NAMALWA (cell line): ENCODE measurements around the gene NUDT22.

ENCODE experiments used
- DNase-seq: peaks from one replicate; pipeline ENCODE4 v3.0.0-alpha.2; 2015; ENCODE audit warnings: low spot score

Gene NUDT22

DNA sequence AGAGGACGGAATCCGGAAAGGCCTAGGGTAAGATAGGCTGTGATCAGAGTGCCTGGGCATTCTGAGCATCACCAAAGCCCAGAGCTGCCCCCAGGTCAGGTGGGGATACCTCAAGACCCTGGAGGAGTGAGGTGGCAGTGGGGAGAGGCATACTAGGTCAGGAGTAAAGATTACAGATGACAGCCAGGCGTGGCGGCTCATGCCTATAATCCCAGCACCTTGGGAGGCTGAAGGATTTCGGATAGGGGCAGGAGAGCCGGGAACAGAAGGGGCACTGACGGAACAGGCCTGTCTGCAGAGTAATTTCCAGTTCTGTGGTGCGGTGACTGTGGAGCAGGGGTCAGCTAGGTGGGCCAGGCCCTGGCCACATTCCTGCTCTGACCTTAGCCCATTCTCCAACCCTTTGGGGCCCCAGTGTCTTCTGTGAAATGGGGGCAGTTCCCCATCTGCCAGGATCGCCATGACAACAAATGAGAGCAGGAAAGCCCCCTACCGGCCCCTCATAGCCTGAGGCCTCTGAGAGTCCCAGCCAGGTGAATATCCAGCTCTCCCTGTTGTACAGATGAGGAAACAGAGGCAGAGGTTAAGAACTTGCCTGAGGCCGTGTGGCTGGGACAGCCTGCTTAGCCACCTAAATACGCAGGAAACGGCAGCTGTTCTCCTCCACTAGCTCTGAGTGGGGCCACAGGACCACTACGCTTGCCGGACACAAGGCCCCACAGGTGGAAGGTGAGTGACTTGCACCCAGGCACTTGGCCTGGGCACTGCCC, 49.1 kb downstream of the NUDT22 start:
- DNase-seq = no peak

DNA sequence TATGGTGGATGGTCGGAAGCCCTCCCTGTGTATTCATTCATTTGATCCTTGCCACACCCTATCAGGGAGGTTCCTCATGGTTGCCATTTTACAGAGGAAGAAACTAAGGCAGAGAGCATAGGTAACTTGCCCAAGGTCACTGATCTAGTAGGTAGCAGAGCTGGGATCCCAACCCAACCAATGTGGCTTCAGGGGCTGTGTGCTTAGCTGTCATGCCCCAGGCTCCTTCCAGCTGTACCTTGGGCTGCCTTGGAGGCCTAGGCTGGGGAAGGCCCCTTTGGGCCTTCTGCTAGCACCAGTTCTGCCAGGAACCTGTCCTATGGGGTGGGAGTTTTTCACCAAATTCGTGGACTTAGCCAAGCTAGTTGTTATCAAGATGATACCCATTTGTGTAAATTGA, 49.8 kb downstream of the NUDT22 start:
- no peak for DNase-seq

DNA sequence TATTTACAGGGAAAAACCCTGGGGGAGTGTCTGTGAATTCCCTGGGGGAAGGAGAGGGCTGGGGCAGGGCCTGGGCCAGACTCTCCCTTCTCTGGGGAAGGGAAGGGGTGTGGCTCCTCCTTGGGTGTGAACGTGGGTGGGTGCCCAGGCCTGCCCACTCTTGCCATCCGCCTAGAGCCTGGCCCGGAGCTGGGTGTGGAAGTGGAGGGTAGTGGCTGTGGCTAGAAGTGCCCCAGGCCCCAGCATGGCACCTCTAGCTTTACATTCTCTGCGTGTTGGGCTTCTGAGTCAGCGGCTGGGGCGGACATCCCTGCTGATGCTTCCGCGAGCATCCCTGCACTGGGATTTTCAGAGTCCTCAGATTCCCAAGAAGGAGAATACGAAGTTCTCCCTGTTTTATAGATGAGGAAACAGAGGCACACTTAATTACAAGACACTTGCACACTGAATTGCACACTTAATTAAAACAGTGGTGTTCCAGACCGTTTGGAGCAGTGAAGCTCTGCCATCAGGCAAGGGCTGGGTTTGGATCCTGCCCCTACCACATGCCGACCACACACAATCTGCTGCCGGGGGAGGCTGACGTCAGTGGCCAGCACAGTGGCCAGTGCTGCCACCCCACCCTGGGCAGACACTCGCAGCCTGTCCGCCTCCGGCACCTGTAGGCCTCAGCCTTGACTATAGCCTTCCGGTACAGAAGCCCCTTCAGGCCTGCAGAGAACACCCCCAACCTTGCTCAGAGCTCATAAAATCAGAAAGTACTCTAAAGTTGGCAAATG, 50.8 kb downstream of the NUDT22 start:
- no peak for DNase-seq

DNA sequence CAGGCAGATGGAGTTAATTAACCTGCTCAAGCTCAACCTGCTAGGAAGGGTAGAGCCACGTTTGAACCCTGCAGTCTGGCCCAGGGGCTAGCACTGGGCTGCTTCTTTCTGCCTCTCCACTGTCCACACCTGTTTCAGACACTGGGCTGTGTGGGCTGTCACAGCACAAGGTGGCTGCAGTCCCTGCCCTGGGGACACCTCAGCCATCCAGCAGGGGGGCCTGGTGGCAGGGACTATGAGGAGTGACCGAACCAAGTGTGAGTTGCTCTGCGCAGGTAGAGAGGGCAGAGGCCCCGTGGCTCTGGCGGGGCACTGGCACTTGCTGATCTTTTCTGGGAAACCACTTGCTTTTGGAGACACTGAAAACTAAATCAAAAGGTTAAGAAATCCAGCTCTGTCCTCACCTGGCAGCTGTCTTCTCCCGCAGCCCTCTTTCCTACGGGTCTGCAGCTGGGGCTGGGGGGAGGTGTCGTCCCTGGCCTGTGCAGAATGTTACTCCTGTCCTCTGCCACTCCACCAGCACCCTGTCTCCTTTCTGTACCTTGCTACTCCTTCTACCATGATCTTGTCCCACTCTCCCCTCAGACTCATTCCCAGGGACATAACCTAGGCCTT, 52.6 kb downstream of the NUDT22 start:
- DNase-seq = no peak
